Testis (tissue), 3 donors: ENCODE results near the gene PEX11B. TPM values are rescaled to one million over a fixed set of nuclear protein-coding genes. Genes with fewer than 3 reads are reported as not detected.

Source experiments
- DNase-seq: peaks from one replicate; pipeline ENCODE4 v3.0.0-alpha.2; 2019
- H3K27ac ChIP-seq, 2 donors: fragments of 200-600 bp; sonication (generic); one replicate each; pipeline ENCODE4 v1.5.1; 2019
- H3K27me3 ChIP-seq: fragments of 200-600 bp; sonication (generic); one replicate; pipeline ENCODE4 v1.5.1; 2019
- H3K36me3 ChIP-seq: fragments of 200-600 bp; sonication (generic); one replicate; pipeline ENCODE4 v1.5.1; 2017; ENCODE audit warnings: low read depth; ENCODE audit errors: missing control alignments
- H3K4me1 ChIP-seq: fragments of 200-600 bp; sonication (generic); one replicate; pipeline ENCODE4 v1.5.1; 2019
- H3K4me3 ChIP-seq, 2 donors: fragments of 200-600 bp; sonication (generic); one replicate each; pipeline ENCODE4 v1.5.1; 2017 to 2019
- H3K9me3 ChIP-seq: fragments of 200-600 bp; sonication (generic); one replicate; pipeline ENCODE4 v1.5.1; 2017
- POLR2A ChIP-seq: fragments of 450-650 bp; IDR thresholded peaks from one replicate; pipeline ENCODE4 v1.6.1; 2017; ENCODE audit warnings: antibody characterized with exemption, mild to moderate bottlenecking, moderate library complexity
- WGBS, 2 donors: methylation state at CpG; one replicate each; pipeline ENCODE4 v1.1.5; 2018; 5-methylcytosine and 5-hydroxymethylcytosine counted together
- intact Hi-C: fragments of 100-400 bp; cut with DNase I; formaldehyde crosslinking; loops from one replicate; pipeline ENCODE4 v1.15.1; 2023; ENCODE audit warnings: low total_unique reads
- polyA plus RNA-seq: library from polyadenylated mRNA; stranded (reverse); fragments of 350-450 nt; fragmentation: Illumina TruSeq; extraction: RNeasy Lipid Tissue Mini Kit (QIAGEN cat#74804); gene quantifications from one replicate; pipeline ENCODE4 v1.2.3, GENCODE V29; 2014; ENCODE audit warnings: low read depth, low replicate concordance; ENCODE audit not compliant: insufficient read depth
- total RNA-seq, 2 donors: library from RNA; depleted of rRNA; stranded (reverse); fragments of >200 nt; gene quantifications; one replicate each; pipeline ENCODE4 v1.2.3, GENCODE V29; 2016
- TF ChIP-seq, protein P1 (sequence below), 3 experiments: fragments of 450-650 bp in 2 of 3; fragments of 200-600 bp in 1 of 3; sonication (generic) in 1 of 3; IDR thresholded peaks; one replicate each; pipeline ENCODE4 v1.5.1; 2016 to 2019; ENCODE audit warnings: antibody characterized with exemption in 3 of 3, mild to moderate bottlenecking in 2 of 3, moderate library complexity in 1 of 3

The PEX11B gene
- total and polyA plus RNA-seq, 3 donors from 2014 or later = 42.1 to 54.8 (median 42.7) TPM

DNA sequence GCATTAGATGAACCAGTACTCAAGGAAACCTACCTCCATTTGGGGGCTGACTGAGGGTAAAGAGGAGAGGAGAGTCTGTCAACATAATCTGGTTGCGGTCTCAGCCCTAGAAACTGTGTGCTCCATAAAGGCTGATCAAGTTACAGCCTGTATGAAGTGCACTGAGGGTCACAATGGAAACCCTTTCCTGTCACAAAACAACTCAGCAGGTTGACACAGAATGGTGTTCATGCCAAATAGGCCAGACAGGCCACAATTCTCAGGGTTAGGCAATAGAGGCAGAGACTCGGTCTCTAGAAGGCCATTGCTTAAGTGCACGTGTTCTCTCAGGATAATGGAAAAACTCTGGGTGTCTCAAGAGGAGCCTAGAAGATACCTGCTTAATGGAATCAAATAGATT, 28.8 kb downstream of the PEX11B start:
- no peak for DNase-seq
- H3K9me3 ChIP-seq = no peaks in the 10 kb centered on the region
- H3K4me1 ChIP-seq = peaks cover 33% of the 10 kb centered on the region
- no peaks in the 10 kb centered on the region for H3K27me3 ChIP-seq
- 83 to 94% methylated on average over 3 of the region's 3 CpGs for WGBS, 2 donors
- intact Hi-C loops = no loop called here
- no peak for TF ChIP-seq POLR2A
- TF ChIP-seq, protein P1, sequence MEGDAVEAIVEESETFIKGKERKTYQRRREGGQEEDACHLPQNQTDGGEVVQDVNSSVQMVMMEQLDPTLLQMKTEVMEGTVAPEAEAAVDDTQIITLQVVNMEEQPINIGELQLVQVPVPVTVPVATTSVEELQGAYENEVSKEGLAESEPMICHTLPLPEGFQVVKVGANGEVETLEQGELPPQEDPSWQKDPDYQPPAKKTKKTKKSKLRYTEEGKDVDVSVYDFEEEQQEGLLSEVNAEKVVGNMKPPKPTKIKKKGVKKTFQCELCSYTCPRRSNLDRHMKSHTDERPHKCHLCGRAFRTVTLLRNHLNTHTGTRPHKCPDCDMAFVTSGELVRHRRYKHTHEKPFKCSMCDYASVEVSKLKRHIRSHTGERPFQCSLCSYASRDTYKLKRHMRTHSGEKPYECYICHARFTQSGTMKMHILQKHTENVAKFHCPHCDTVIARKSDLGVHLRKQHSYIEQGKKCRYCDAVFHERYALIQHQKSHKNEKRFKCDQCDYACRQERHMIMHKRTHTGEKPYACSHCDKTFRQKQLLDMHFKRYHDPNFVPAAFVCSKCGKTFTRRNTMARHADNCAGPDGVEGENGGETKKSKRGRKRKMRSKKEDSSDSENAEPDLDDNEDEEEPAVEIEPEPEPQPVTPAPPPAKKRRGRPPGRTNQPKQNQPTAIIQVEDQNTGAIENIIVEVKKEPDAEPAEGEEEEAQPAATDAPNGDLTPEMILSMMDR (IDR thresholded peaks at IDR 0.05) = no peak
- no peak overlapping the region for H3K27ac ChIP-seq
- H3K4me3 ChIP-seq = no peak overlapping the region
- no peaks in the 10 kb centered on the region for H3K36me3 ChIP-seq

GRCh38 chr1:145887631-145888030, 30.9 kb downstream of the PEX11B start:
- intact Hi-C loops = no loop called here
- Histone ChIP-seq H3K27ac (no peak overlapping the region), H3K4me1 (peaks cover 27% of the 10 kb centered on the region), H3K4me3 (no peak overlapping the region), H3K36me3 (no peaks in the 10 kb centered on the region), H3K27me3 (no peaks in the 10 kb centered on the region), H3K9me3 (no peaks in the 10 kb centered on the region)
- WGBS, 2 donors = 83 to 86% methylated on average over 5 of the region's 5 CpGs
- no peak for TF ChIP-seq POLR2A
- no peak for DNase-seq

DNA sequence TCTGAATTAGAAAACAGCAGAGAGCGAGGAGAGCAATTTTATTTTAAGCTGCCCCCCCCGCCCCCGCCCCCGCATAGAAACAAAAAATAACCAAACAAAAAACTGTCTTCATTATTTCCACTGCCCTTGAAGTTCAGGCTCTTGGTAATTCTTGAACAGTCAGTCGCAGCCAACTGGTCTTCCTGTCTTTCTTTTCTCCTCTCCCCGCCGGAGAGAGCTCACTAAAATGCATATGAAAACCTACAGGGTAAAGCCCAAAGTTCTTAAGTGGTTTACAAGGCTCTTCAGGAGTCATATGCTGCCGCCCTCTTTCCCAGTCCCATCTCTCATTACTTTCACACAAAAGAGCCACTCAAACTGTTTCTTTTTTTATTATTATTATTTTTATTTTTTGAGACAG, 31.7 kb downstream of the PEX11B start:
- Histone ChIP-seq H3K27ac (peak overlapping the region in 1 of 2 donors; percentile 39), H3K4me3 (no peak overlapping the region)

DNA sequence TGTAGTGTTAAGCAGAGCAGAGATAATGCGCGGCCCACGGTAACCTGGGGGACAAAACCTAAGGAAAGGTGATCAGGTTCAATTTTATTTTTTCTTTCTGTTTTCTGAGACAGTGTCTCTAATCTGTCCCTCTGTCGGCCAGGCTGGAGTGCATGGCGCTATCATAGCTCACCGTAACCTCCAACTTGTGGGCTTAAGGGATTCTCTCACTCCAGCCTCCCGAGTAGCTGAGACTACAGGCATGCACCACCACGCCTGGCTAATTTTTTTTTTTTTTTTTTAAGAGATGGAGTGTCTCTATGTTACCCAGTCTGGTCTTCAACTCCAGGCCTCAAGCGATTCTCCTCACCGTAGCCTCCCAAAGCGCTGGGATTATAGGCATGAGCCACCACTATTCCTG, 32.1 kb downstream of the PEX11B start:
- intact Hi-C loops = no loop called here
- WGBS, 2 donors = 23 to 29% methylated on average over 11 of the region's 11 CpGs
- Histone ChIP-seq H3K4me1 (peaks cover 15% of the 10 kb centered on the region), H3K27ac (peak overlapping the region; percentile 24 to 39), H3K4me3 (peak overlapping the region; percentile 55 to 69), H3K36me3 (no peaks in the 10 kb centered on the region), H3K27me3 (no peaks in the 10 kb centered on the region), H3K9me3 (no peaks in the 10 kb centered on the region)
- TF ChIP-seq POLR2A = no peak
- TF ChIP-seq, protein P1 (IDR thresholded peaks at IDR 0.05) = no peak
- no peak for DNase-seq

More for the DNA sequence above, 31.7 kb downstream of the PEX11B start:
- WGBS, 2 donors = 25 to 37% methylated on average over 8 of the region's 8 CpGs
- TF ChIP-seq, protein P1 (IDR thresholded peaks at IDR 0.05) = no peak
- TF ChIP-seq POLR2A = no peak
- Histone ChIP-seq H3K9me3 (no peaks in the 10 kb centered on the region), H3K4me1 (peaks cover 19% of the 10 kb centered on the region), H3K36me3 (no peaks in the 10 kb centered on the region), H3K27me3 (no peaks in the 10 kb centered on the region)
- no peak for DNase-seq
- intact Hi-C loops = no loop called here

DNA sequence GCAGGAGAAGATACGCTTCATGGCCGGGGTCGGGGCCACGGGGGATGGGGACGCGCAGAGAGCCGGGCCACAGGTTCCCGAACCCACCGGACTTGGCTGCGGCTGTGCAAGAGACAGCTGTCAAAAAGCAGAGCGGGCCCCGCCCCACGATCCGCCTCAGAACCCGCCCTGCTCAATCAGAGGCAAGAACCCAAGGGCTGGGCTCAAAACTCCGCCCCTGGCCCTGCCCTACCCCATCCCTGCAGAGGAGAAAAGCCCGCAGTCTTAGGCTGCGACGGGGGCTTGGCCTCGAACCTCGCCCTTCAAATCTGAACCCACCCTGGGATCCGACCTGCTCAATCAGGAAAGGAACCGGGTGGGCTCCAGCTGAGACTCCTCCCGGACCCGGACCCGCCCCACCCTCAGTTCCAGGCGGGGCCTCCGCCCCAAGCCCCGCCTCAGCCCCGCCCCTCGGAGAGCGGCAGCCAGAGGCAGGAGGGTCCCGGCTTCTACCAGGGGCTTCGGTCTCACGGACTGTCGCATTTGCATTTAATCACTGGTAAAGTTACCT, 32.7 kb downstream of the PEX11B start, which contains the start of gene ANKRD35:
Gene ANKRD35 (minus strand): TSS at position 129 of the 550 bp plus-strand sequence. CDS start 108 bp downstream, at position 21.
- intact Hi-C loops = no loop called here
- no peak for TF ChIP-seq POLR2A
- TF ChIP-seq, protein P1 (IDR thresholded peaks at IDR 0.05) = no peak

More for the DNA sequence above, 32.7 kb downstream of the PEX11B start, which contains the start of gene ANKRD35:
- peaks cover 10% of the 10 kb centered on the region for H3K4me1 ChIP-seq
- peak; percentile 89 for DNase-seq
- H3K36me3 ChIP-seq = no peaks in the 10 kb centered on the region
- 2 to 3% methylated on average over 10 to 28 of the region's 36 CpGs for WGBS, 2 donors
- peak within 1 kb of the TSS; percentile 55 to 69 for H3K4me3 ChIP-seq
- no peaks in the 10 kb centered on the region for H3K27me3 ChIP-seq
- H3K9me3 ChIP-seq = no peaks in the 10 kb centered on the region
- peak within 1 kb of the TSS; percentile 24 to 39 for H3K27ac ChIP-seq
